Smooth muscle cell (in vitro differentiated cells): Measurements from ENCODE around the gene PACRG. TPM values are rescaled to one million over a fixed set of nuclear protein-coding genes. Genes with fewer than 3 reads are reported as not detected.

Experiments
- DNase-seq: peaks from one replicate; lab custom pipeline; 2025; ENCODE audit not compliant: unreplicated experiment; lab: John Stamatoyannopoulos, UW
- H2AFZ ChIP-seq: fragments of 200-600 bp; sonication (generic); 2 replicates; pipeline ENCODE4 v1.6.0; 2016; ENCODE audit warnings: antibody characterized with exemption, low read depth, mild to moderate bottlenecking
- H3F3A ChIP-seq: fragments of 200-600 bp; sonication (generic); 2 replicates; pipeline ENCODE4 v1.6.0; 2017; ENCODE audit warnings: antibody characterized with exemption, low read depth
- H3K27ac ChIP-seq: fragments of 200-600 bp; sonication (generic); 2 replicates; pipeline ENCODE4 v1.5.1; 2016; ENCODE audit warnings: low read depth, mild to moderate bottlenecking
- H3K27me3 ChIP-seq: fragments of 200-600 bp; sonication (generic); 2 replicates; pipeline ENCODE4 v1.6.1; 2016; ENCODE audit warnings: low read depth, mild to moderate bottlenecking
- H3K36me3 ChIP-seq: fragments of 200-600 bp; sonication (generic); 2 replicates; pipeline ENCODE4 v1.5.1; 2016; ENCODE audit warnings: low read depth
- H3K4me1 ChIP-seq: fragments of 200-600 bp; sonication (generic); 2 replicates; pipeline ENCODE4 v1.5.1; 2016; ENCODE audit warnings: low read depth
- H3K4me2 ChIP-seq: fragments of 200-600 bp; sonication (generic); 2 replicates; pipeline ENCODE4 v1.6.0; 2016; ENCODE audit warnings: mild to moderate bottlenecking
- H3K4me3 ChIP-seq: fragments of 200-600 bp; sonication (generic); 2 replicates; pipeline ENCODE4 v1.5.1; 2016; ENCODE audit warnings: mild to moderate bottlenecking
- H3K79me2 ChIP-seq: fragments of 200-600 bp; sonication (generic); 2 replicates; pipeline ENCODE4 v1.6.0; 2016; ENCODE audit warnings: low read depth, mild to moderate bottlenecking
- H3K9ac ChIP-seq: fragments of 200-600 bp; sonication (generic); 2 replicates; pipeline ENCODE4 v1.6.0; 2016; ENCODE audit warnings: low read depth
- H3K9me3 ChIP-seq: fragments of 200-600 bp; sonication (generic); replicated peaks from 2 replicates; pipeline ENCODE4 v1.5.1; 2016; ENCODE audit warnings: low read depth
- H4K20me1 ChIP-seq: fragments of 200-600 bp; sonication (generic); 2 replicates; pipeline ENCODE4 v1.6.0; 2016; ENCODE audit warnings: low read depth
- CTCF ChIP-seq: fragments of 200-600 bp; sonication (generic); IDR thresholded peaks from 2 replicates; pipeline ENCODE4 v1.5.1; 2017; ENCODE audit warnings: borderline replicate concordance, mild to moderate bottlenecking, antibody characterized with exemption; ENCODE audit not compliant: insufficient read depth, poor library complexity, severe bottlenecking
- WGBS: methylation state at CpG from one replicate; pipeline ENCODE4 v1.1.7; 2016; ENCODE audit warnings: low lambda C conversion rate; 5-methylcytosine and 5-hydroxymethylcytosine counted together
- polyA plus RNA-seq: library from polyadenylated mRNA; unstranded; fragments of >200 nt; fragmentation: Nextera tagmentation; extraction: Ambion mirVana; gene quantifications from 2 replicates; pipeline ENCODE4 v1.2.1, GENCODE V29; 2016
- small RNA-seq: library from RNA; depleted of rRNA; stranded (forward); fragments of <200 nt; gene quantifications from one replicate; pipeline ENCODE3, GENCODE V24; 2014
- total RNA-seq: library from RNA; depleted of rRNA; stranded (reverse); fragments of >200 nt; gene quantifications from 2 replicates; pipeline ENCODE4 v1.2.3, GENCODE V29; 2014

Gene PACRG
- total and polyA plus RNA-seq, 2 experiments from 2014 or later: not detected

- Histone ChIP-seq H3F3A (peaks cover 5% of the 10 kb centered on the region), H2AFZ (no peak overlapping the region), H3K79me2 (no peaks in the 10 kb centered on the region), H3K36me3 (no peaks in the 10 kb centered on the region), H3K27ac (no peak overlapping the region), H3K4me3 (no peak overlapping the region), H3K27me3 (no peaks in the 10 kb centered on the region), H3K9ac (no peak overlapping the region), H3K9me3 (no peaks in the 10 kb centered on the region), H3K4me1 (peaks cover 11% of the 10 kb centered on the region), H4K20me1 (no peaks in the 10 kb centered on the region), H3K4me2 (no peak overlapping the region)
- WGBS: 92% methylated on average over 6 of the region's 6 CpGs
- TF ChIP-seq CTCF: no peak
- no peak for DNase-seq
Observed at GRCh38 chr6:163356743-163357142, 629.0 kb downstream of the PACRG start.

- Histone ChIP-seq H3K36me3 (no peaks in the 10 kb centered on the region), H3K4me1 (no peaks in the 10 kb centered on the region), H3K4me2 (no peak overlapping the region), H2AFZ (no peak overlapping the region), H3F3A (no peaks in the 10 kb centered on the region), H3K4me3 (no peak overlapping the region), H3K9me3 (no peaks in the 10 kb centered on the region), H3K27me3 (no peaks in the 10 kb centered on the region), H3K9ac (no peak overlapping the region), H4K20me1 (no peaks in the 10 kb centered on the region), H3K79me2 (no peaks in the 10 kb centered on the region), H3K27ac (no peak overlapping the region)
- no peak for TF ChIP-seq CTCF
- WGBS: 96% methylated on average over 13 of the region's 13 CpGs
- DNase-seq: no peak
Observed at GRCh38 chr6:163364641-163365040, 636.9 kb downstream of the PACRG start.

Small RNAs within 50 kb of the gene (small RNA-seq; reads per million reads assigned to genes)
- gene AL031121.1: not detected
- gene AL590286.1: not detected

Other genes with a start within 250 kb of the PACRG start
- 0.40 and 5.1 TPM in 2 replicates for gene PRKN, start 208 bp upstream of the PACRG start, total RNA-seq
- 0.81 and 1.9 TPM in 2 replicates for gene PRKN, start 208 bp upstream of the PACRG start, polyA plus RNA-seq